Upper lobe of left lung (tissue), 4 donors: ENCODE results near the gene ARPP21.

Source experiments
- EP300 ChIP-seq, 4 donors: sonication (generic); formaldehyde crosslinking; IDR thresholded peaks; one replicate each; pipeline ENCODE4 v1.5.1; 2017; ENCODE audit warnings: antibody characterized with exemption in 4 of 4, control low read depth in 2 of 4
- POLR2AphosphoS5 ChIP-seq, 2 donors: sonication (generic); formaldehyde crosslinking; IDR thresholded peaks; one replicate each; pipeline ENCODE4 v1.5.1; 2017; ENCODE audit warnings: antibody characterized with exemption in 2 of 2

DNA sequence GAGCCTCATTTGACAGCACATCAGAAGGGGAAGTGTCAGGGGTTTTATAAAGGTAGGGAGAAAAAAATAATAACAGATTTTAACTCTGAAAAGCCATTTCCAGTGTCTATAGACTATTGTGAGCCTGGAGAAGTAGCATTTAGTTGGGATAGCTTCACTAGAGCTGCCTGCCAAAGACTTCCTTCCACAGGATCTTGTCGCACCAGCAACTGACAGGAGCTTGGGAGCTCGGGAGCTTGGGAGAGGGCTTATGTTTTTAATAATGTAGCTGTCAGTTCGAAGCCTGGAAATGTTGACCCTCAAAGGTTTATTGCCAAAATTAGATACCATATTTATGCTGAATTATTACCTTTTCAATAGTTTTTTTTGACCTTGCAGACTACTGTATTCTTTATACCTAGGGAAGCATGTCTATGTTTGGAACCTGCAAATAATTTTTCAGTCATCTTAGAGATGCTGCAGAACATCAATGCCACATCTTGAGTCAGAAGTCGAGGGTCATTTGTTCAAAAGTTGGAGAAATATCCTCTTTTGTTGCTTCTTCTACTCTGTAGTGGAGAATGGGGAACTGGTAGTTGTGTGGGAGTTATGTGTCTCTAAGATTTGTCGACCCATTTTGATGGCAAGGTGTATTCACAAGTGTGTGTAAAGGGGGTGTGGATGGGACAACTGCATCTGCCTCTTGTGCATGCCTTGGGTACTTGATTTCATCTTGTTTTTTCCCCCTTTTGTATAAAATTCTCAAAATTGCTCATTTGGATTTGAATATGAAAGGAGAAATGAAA is 41.7 kb downstream of the ARPP21 start:
- TF ChIP-seq EP300 (IDR thresholded peaks at IDR 0.05): no peak
- no peak for TF ChIP-seq POLR2AphosphoS5 (IDR thresholded peaks at IDR 0.05)
